GM12864 (cell line): ENCODE measurements around the gene KIF22.
"Not testable (repeated sequence)": the region's sequence is repeated elsewhere in the genome, so short reads cannot be mapped to it uniquely, and the experiment has no call there.

Experiments used
- DNase-seq: peaks from one replicate; pipeline ENCODE4 v3.0.0-alpha.2; 2011; ENCODE audit warnings: low read depth
- H3K4me3 ChIP-seq: 2 replicates; pipeline ENCODE4 v1.5.1; 2011; ENCODE audit warnings: mild to moderate bottlenecking, low read depth, low read length, control low read depth
- TF ChIP-seq, protein P1 (sequence below): IDR thresholded peaks from 2 replicates; pipeline ENCODE4 v1.5.1; 2011; ENCODE audit warnings: low read depth, mild to moderate bottlenecking, moderate library complexity, low read length, control low read depth, inconsistent platforms; ENCODE audit errors: missing control alignments

Gene KIF22

DNA sequence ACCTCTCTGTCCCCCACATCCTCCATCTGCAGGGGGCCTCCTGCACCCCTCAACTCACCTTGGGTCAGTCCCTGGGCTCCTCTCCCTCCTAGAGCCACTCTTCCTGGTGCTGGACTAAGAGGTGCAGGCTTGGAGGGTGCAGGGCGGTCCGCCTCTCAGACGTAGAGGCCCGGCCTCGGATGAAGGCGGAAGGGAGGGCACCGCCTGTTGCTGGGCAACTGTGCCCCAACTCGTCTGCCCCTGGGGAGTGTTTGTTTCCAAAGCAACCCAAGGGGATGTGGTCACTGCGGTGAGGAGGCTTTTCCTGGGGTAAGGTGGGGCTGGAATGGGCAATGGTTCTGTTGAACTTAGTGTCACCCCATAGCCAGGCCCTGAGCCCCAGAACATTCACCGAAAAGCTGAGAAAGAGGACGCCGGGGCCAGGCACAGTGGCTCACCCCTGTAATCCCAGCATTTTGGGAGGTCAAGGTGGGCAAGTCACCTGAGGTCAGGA lies 44.7 kb upstream of the KIF22 start, which contains the start of gene C16orf54:
Gene C16orf54, minus strand, starts transcription at position 138 of the 493 bp plus-strand sequence. CDS start 1,039 bp downstream, outside the sequence.
- H3K4me3 ChIP-seq, result peak within 1 kb of the TSS; percentile 54
- TF ChIP-seq, protein P1, sequence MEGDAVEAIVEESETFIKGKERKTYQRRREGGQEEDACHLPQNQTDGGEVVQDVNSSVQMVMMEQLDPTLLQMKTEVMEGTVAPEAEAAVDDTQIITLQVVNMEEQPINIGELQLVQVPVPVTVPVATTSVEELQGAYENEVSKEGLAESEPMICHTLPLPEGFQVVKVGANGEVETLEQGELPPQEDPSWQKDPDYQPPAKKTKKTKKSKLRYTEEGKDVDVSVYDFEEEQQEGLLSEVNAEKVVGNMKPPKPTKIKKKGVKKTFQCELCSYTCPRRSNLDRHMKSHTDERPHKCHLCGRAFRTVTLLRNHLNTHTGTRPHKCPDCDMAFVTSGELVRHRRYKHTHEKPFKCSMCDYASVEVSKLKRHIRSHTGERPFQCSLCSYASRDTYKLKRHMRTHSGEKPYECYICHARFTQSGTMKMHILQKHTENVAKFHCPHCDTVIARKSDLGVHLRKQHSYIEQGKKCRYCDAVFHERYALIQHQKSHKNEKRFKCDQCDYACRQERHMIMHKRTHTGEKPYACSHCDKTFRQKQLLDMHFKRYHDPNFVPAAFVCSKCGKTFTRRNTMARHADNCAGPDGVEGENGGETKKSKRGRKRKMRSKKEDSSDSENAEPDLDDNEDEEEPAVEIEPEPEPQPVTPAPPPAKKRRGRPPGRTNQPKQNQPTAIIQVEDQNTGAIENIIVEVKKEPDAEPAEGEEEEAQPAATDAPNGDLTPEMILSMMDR, result no peak
- peak; percentile 78 for DNase-seq

DNA sequence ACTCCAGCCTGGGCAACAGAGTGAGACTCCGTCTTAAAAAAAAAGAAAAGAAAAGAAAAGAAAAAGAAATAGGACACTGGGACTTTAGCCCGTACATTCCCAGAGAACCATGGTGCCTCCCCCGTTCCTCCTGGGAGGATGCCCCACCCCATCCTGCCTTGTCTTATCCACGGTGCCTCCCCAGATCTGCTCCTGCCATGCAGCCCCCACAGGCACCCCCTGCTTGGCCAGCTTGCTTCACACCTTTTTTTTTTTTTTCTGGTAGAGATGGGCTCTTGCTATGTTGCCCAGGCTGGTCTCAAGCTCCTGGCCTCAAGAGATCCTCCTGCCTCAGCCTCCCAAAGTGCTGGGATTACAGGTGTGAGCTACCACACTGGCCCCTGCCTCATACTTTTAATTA lies 44.0 kb upstream of the KIF22 start:
- not testable (repeated sequence) for DNase-seq
- H3K4me3 ChIP-seq, result peak overlapping the region; percentile 54

DNA sequence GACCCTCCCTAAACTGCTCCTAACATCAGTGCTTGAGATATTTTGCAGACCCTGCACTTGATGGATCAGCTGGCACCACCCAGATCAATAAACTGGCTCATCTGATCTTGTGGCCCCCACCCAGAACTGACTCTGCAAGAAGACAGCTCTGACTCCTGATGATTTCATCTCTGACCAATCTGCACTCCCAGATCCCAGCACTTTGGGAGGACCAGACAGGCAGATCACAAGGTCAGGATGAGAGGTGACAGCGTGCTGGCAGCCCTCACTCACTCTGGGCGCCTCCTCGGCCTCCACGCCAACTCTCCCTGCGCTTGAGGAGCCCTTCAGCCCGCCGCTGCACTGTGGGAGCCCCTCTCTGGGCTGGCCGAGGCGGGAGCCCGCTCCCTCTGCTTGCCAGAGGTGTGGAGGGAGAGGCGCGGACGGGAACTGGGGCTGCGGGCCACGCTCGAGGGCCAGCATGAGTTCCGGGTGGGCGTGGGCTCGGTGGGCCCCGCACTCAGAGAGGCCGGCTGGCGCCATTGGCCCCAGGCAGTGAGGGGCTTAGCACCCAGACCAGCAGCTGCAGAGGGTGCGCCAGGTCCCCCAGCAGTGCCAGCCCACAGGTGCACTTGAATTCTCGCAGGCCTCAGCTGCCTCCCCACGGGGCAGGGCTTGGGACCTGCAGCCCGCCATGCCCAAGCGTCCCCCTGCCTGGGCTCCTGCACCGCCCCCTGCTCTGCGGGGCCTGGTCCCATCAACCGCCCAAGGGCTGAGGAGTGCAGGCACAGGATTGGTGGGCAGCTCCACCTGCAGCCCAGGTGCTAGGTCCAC lies 42.4 kb upstream of the KIF22 start:
- DNase-seq, result no peak
- TF ChIP-seq, protein P1, result no peak
- H3K4me3 ChIP-seq, result no peak overlapping the region

- H3K4me3 ChIP-seq, DNase-seq: not testable (repeated sequence)
These were observed 41.8 kb upstream of the KIF22 start for GRCh38 chr16:29748760-29749149.

DNA sequence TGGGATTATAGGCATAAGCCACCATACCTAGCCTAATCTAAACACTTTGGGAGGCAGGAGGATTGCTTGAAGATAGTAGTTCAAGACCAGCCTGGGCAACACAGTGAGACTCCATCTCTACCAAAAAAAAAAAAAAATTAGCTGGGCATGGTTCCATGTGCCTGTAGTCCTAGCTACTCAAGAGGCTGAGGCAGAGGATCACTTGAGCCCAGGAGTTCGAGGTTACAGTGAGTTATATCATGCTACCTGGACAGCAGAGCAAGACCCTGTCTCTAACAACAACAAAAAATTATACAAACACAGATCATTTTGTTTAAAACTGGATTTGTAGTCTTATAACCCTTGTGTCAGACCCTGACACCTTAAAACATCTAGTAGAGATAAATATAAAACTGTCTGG lies 37.0 kb upstream of the KIF22 start:
- no peak for DNase-seq
- TF ChIP-seq, protein P1, result no peak
- H3K4me3 ChIP-seq, result no peak overlapping the region

GRCh38 chr16:29756654-29757053 lies 33.9 kb upstream of the KIF22 start:
- no peak overlapping the region for H3K4me3 ChIP-seq
- TF ChIP-seq, protein P1, result no peak
- DNase-seq, result no peak

DNA sequence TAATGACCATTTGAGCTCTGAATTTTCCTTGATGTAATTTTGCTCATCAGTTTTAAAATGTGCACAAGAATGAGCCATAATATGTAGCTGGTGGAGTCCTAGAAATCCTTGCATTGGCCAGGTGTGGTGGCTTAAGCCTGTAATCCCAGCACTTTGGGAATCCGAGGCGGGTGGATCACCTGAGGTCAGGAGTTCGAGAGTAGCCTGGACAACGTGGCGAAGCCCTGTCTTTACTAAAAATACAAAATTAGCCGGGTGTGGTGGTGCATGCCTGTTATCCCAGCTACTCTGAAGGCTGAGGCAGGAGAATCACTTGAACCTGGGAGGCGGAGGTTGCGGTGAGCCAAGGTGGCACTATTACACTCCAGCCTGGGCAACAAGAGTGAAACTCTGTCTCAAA lies 33.5 kb upstream of the KIF22 start:
- not testable (repeated sequence) for DNase-seq, H3K4me3 ChIP-seq

DNA sequence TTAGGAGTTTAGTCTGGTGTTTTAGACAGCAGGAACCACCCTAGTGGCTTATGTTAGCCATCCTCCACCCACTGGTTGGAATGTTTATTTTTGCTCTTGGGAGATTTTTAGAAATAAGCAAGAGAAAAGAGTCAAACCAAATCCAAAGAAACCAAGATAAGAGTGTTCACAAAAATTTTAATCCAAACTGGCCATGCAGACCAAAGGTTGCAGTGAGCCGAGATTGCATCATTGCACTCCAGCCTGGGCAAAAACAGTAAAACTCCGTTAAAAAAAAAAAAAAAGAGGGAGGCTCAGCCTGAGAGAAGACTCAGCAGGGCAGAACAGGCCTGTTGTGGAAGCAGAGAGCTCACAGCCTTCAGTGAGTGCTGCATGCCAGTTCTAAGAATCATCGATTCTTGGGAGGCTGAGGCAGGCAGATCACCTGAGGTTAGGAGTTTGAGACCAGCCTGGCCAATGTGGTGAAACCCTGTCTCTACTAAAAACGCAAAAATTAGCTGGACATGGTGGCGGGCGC lies 32.5 kb upstream of the KIF22 start:
- TF ChIP-seq, protein P1, result no peak
- H3K4me3 ChIP-seq, result no peak overlapping the region
- DNase-seq, result no peak
